Muscle of leg (tissue), 11 donors: ENCODE data around the gene ZMAT1. TPM values are rescaled to one million over a fixed set of nuclear protein-coding genes. Genes with fewer than 3 reads are reported as not detected.

Source experiments
- DNase-seq: peaks from one replicate; pipeline ENCODE4 v3.0.0; 2013
- H3K27ac ChIP-seq: one replicate; pipeline ENCODE4 v1.5.1; 2013; ENCODE audit warnings: mild to moderate bottlenecking, low read length, control low read depth
- H3K27me3 ChIP-seq: one replicate; pipeline ENCODE4 v1.6.1; 2013; ENCODE audit warnings: low read length; ENCODE audit not compliant: control insufficient read depth, insufficient read depth
- H3K36me3 ChIP-seq: one replicate; pipeline ENCODE4 v1.6.1; 2013; ENCODE audit warnings: low read length; ENCODE audit not compliant: control insufficient read depth, insufficient read depth
- H3K4me1 ChIP-seq: one replicate; pipeline ENCODE4 v1.6.1; 2013; ENCODE audit warnings: low read length; ENCODE audit not compliant: control insufficient read depth, insufficient read depth
- H3K4me3 ChIP-seq: one replicate; pipeline ENCODE4 v1.5.1; 2013; ENCODE audit warnings: low read length, control low read depth
- H3K9me3 ChIP-seq: replicated peaks from 2 replicates; pipeline ENCODE4 v1.6.1; 2013; ENCODE audit warnings: low read depth, low read length; ENCODE audit not compliant: control insufficient read depth
- WGBS: methylation state at CpG from one replicate; pipeline ENCODE4 v1.1.5; 2013; ENCODE audit warnings: missing lambda C conversion rate; ENCODE audit not compliant: insufficient coverage; 5-methylcytosine and 5-hydroxymethylcytosine counted together
- polyA plus RNA-seq, 8 donors: library from polyadenylated mRNA; unstranded; fragments of 120-200 nt; gene quantifications; one replicate each; pipeline versions ENCODE4 v1.2.1 to v1.2.3, GENCODE V29; 2013; ENCODE audit warnings: inconsistent platforms in 1 of 8, low replicate concordance in 1 of 8; ENCODE audit not compliant: insufficient read length in 8 of 8, insufficient read depth in 1 of 8
- total RNA-seq: library from RNA; stranded (reverse); fragments of 120-200 nt; gene quantifications from one replicate; pipeline ENCODE4 v1.2.4, GENCODE V29; 2013

ZMAT1 gene
- total and polyA plus RNA-seq, 9 donors, result 1.9 to 5.5 (median 3.2) TPM

DNA sequence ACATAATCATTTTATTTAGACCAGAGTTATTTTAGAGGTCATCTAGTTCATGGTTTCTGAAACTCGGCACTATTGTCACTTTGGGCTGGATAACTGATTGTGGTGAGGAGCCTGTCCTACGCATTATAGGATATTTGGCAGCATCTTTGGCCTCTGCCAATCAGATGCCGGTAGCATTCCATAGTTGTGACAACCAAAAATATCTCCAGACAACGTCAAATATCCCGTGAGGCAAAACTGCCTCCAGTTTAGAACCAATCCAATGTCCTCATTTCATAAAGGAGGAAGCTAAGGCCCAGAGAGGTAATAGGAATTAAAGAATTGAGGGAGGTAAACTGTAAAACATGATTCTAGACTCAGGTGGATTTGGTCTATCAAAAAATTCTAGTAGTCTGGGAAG, 6.1 kb downstream of the ZMAT1 start:
- Histone ChIP-seq H3K36me3 (no peaks in the 10 kb centered on the region), H3K27me3 (no peaks in the 10 kb centered on the region), H3K4me3 (no peak overlapping the region), H3K9me3 (no peaks in the 10 kb centered on the region), H3K4me1 (no peaks in the 10 kb centered on the region), H3K27ac (no peak overlapping the region)
- 83% methylated on average over 3 of the region's 5 CpGs for WGBS
- no peak for DNase-seq

DNA sequence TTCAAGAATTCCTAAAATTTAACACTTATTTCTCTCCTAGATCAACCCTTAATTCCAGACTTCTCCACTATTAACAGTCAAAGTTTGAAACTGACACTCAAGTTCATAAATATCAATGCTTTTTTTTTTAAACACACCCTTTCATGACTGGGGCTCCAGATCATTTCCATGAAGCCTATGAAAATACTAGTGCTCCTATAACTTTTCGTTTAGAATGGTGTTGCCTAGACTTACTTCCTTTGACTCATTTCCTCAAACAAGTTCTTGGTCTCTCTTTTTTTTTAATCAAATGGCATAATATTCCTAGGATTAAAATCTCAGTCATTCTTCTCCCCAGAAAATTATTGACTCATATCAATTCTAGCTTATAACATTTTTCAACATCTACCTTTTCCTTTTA, 13.1 kb downstream of the ZMAT1 start:
- Histone ChIP-seq H3K36me3 (no peaks in the 10 kb centered on the region), H3K4me3 (no peak overlapping the region), H3K27ac (no peak overlapping the region), H3K9me3 (peaks cover 3% of the 10 kb centered on the region), H3K4me1 (no peaks in the 10 kb centered on the region), H3K27me3 (no peaks in the 10 kb centered on the region)
- WGBS, result no CpG with 5 or more reads among the region's 1 CpG
- DNase-seq, result no peak

DNA sequence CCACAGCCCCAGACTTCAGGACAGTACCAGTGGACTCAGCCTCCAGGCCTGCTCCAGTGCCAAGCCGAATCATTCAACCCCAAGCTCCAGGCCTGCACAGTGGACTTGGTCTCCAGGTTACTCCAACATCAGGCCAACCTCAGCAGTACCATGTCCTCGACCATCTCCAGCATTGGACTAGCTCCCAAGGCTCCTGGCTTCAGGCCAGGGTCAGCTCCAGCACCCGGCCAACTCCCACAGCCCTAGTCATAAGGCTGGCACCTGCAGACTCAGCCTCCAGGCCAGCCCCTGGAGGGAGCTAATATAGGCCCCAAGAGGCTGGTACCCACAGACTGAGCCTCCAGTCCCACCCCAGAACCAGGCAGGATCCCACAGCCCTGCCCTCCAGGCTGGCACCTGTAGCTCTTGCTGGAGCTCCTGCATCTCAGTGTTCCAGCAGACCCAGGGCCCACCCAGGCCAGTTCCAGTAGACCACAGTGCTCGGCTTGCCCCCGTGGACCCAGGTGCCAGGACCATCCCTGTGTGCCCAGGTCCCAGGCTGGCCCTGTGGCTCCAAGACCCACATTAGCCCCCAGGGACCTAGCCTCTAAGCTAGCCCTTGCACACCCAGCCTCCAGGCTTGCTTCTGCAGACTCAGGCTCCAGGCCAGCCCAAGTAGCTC, 25.6 kb downstream of the ZMAT1 start:
- Histone ChIP-seq H3K27ac (no peak overlapping the region), H3K4me1 (no peaks in the 10 kb centered on the region), H3K36me3 (no peaks in the 10 kb centered on the region), H3K4me3 (no peak overlapping the region), H3K9me3 (peaks cover 27% of the 10 kb centered on the region), H3K27me3 (peaks cover 6% of the 10 kb centered on the region)
- DNase-seq, result no peak
- WGBS, result 70% methylated on average over 5 of the region's 5 CpGs

DNA sequence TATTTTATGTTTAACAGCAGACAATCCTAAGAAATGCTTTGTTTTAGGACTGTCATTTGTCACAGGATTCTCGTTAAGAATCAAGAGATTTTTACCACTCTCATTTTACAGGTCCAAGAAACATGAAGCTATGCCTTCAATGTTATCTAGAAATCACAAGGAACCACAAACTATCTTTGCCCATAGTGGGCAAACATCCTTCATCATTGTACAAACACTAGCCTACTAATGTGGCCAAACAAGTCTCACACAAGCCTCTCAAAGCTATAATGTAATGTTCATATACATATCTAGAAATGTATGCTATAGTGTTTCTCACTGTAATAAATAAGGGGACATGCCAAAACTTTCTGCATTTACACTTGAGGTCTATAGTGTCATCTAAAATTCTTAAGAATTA, 26.8 kb downstream of the ZMAT1 start:
- Histone ChIP-seq H3K27ac (no peak overlapping the region), H3K27me3 (peaks cover 6% of the 10 kb centered on the region), H3K36me3 (no peaks in the 10 kb centered on the region), H3K4me1 (no peaks in the 10 kb centered on the region), H3K9me3 (peaks cover 25% of the 10 kb centered on the region), H3K4me3 (no peak overlapping the region)
- DNase-seq, result no peak
- no CpG with 5 or more reads among the region's 1 CpG for WGBS

Other genes starting within 250 kb of the ZMAT1 start
- 1.8 TPM for gene TCEAL2, start 193.7 kb upstream of the ZMAT1 start, total RNA-seq
- 1 to 10 TPM in 3 of 8 donors, under 1 TPM in 5; 0.64 to 6.9 (median 0.81) TPM for gene TCEAL2, start 193.7 kb upstream of the ZMAT1 start, polyA plus RNA-seq
- not detected for gene TCEAL6, start 210.5 kb upstream of the ZMAT1 start, total RNA-seq
- under 1 TPM in 2 of 8 donors, not detected in 6; 0.14 TPM for gene TCEAL6, start 210.5 kb upstream of the ZMAT1 start, polyA plus RNA-seq
- 0.09 TPM for gene BEX5, start 223.9 kb upstream of the ZMAT1 start, total RNA-seq
- 1 to 10 TPM in 1 of 8 donors, under 1 TPM in 2, not detected in 5; 0.21 to 1.3 (median 0.30) TPM for gene BEX5, start 223.9 kb upstream of the ZMAT1 start, polyA plus RNA-seq